Endothelial cell of umbilical vein (primary cell): ENCODE results near the gene SLC35F3. TPM values are rescaled to one million over a fixed set of nuclear protein-coding genes. Genes with fewer than 3 reads are reported as not detected.

Source experiments
- BruUV-seq: library from RNA; stranded (reverse); fragments of 400-500 nt; replicated peaks from 2 replicates; lab custom pipeline; 2021; lab: Mats Ljungman, UMichigan
- CTCF ChIA-PET: fragments of 300-600, 350-600 bp; sonication (Branson Sonifier 250); formaldehyde crosslinking; loops from one replicate; lab custom pipeline; 2021; ENCODE audit warnings: antibody characterized with exemption, inconsistent platforms; lab: Charles Lee
- POLR2A ChIA-PET: fragments of 300-600, 350-600 bp; sonication (Branson Sonifier 250); formaldehyde crosslinking; loops from one replicate; lab custom pipeline; 2021; ENCODE audit warnings: antibody characterized with exemption, inconsistent platforms; lab: Charles Lee
- DNase-seq: peaks from one replicate; pipeline ENCODE4 v3.0.0-alpha.2; 2011; ENCODE audit warnings: low read depth, low spot score
- FAIRE-seq: peaks from 2 replicates; lab custom pipeline; 2011; peaks lifted over from hg19 to GRCh38; lab: Jason Lieb, UNC
- H2AFZ ChIP-seq: 2 replicates; pipeline ENCODE4 v1.6.0; 2012; ENCODE audit warnings: low read depth, low read length, control low read depth, inconsistent platforms
- H3K27ac ChIP-seq: 2 replicates; pipeline ENCODE4 v1.5.1; 2011; ENCODE audit warnings: low read depth, mild to moderate bottlenecking, control low read depth, low read length, moderate library complexity; ENCODE audit not compliant: insufficient read depth
- H3K27me3 ChIP-seq, 2 experiments: 2 replicates each; pipeline versions ENCODE4 v1.6.0 to v1.6.1; 2011; ENCODE audit warnings: low read length in 2 of 2, mixed read lengths in 1 of 2; ENCODE audit not compliant: control insufficient read depth in 2 of 2, insufficient read depth in 2 of 2
- H3K36me3 ChIP-seq, 2 experiments: 2 replicates in 1 of 2; 3 replicates in 1 of 2; pipeline ENCODE4 v1.5.1; 2011; ENCODE audit warnings: low read length in 2 of 2, mild to moderate bottlenecking in 1 of 2, moderate library complexity in 1 of 2; ENCODE audit not compliant: control insufficient read depth in 2 of 2, insufficient read depth in 2 of 2; ENCODE audit errors: extremely low read depth in 1 of 2
- H3K4me1 ChIP-seq: 3 replicates; pipeline ENCODE4 v1.5.1; 2011; ENCODE audit warnings: mild to moderate bottlenecking, low read length; ENCODE audit not compliant: control insufficient read depth, insufficient read depth; ENCODE audit errors: extremely low read depth
- H3K4me2 ChIP-seq: 2 replicates; pipeline ENCODE4 v1.6.1; 2011; ENCODE audit warnings: low read length, control low read depth, mixed read lengths; ENCODE audit not compliant: insufficient read depth
- H3K4me3 ChIP-seq, 3 experiments: fragments of 200-600 bp in 1 of 3; sonication (generic), shearing (Covaris generic) in 1 of 3; replicated peaks in 1 of 3; 2 replicates each; pipeline ENCODE4 v1.5.1; 2011 to 2016; ENCODE audit warnings: control low read depth in 3 of 3, low read length in 3 of 3, mild to moderate bottlenecking in 2 of 3, inconsistent platforms in 1 of 3, low read depth in 1 of 3, moderate library complexity in 1 of 3; ENCODE audit not compliant: insufficient read depth in 1 of 3
- H3K79me2 ChIP-seq: 2 replicates; pipeline ENCODE4 v1.6.0; 2012; ENCODE audit warnings: low read length, inconsistent platforms; ENCODE audit not compliant: control insufficient read depth, insufficient read depth
- H3K9ac ChIP-seq: replicated peaks from 2 replicates; pipeline ENCODE3; 2011; ENCODE audit warnings: low read length, control low read depth; ENCODE audit not compliant: insufficient read depth; ENCODE audit errors: extremely low read depth
- H3K9me1 ChIP-seq: replicated peaks from 3 replicates; pipeline ENCODE4 v1.6.0; 2011; ENCODE audit warnings: mild to moderate bottlenecking, low read length; ENCODE audit not compliant: control insufficient read depth, insufficient read depth; ENCODE audit errors: extremely low read depth
- H3K9me3 ChIP-seq: replicated peaks from 2 replicates; pipeline ENCODE4 v1.5.1; 2012; ENCODE audit warnings: low read length, inconsistent platforms; ENCODE audit not compliant: control insufficient read depth, insufficient read depth
- H4K20me1 ChIP-seq: replicated peaks from 2 replicates; pipeline ENCODE3; 2011; ENCODE audit warnings: mild to moderate bottlenecking, low read length; ENCODE audit not compliant: control insufficient read depth, insufficient read depth; ENCODE audit errors: extremely low read depth
- CTCF ChIP-seq, 2 donors: IDR thresholded peaks; 1 replicate in 1 of 2; 2 replicates in 1 of 2; pipeline ENCODE4 v1.5.1; 2011; ENCODE audit warnings: low read length in 2 of 2, mild to moderate bottlenecking in 2 of 2, moderate library complexity in 2 of 2, control low read depth in 1 of 2, inconsistent platforms in 1 of 2, low read depth in 1 of 2; ENCODE audit not compliant: insufficient read depth in 1 of 2; ENCODE audit errors: extremely low read depth in 1 of 2
- EZH2 ChIP-seq: IDR thresholded peaks from 2 replicates; pipeline ENCODE4 v1.6.1; 2012; ENCODE audit warnings: borderline replicate concordance, low read depth, mild to moderate bottlenecking, moderate library complexity, low read length, inconsistent platforms; ENCODE audit not compliant: severe bottlenecking
- FOS ChIP-seq: IDR thresholded peaks from 2 replicates; pipeline ENCODE4 v1.6.1; 2011; ENCODE audit warnings: mild to moderate bottlenecking, low read length, moderate library complexity, borderline replicate concordance; ENCODE audit not compliant: insufficient read depth
- GATA2 ChIP-seq: IDR thresholded peaks from 2 replicates; pipeline ENCODE4 v1.7.0; 2011; ENCODE audit warnings: low read depth, mild to moderate bottlenecking, moderate library complexity, mixed read lengths, low read length; ENCODE audit not compliant: insufficient read length, insufficient read depth
- JUN ChIP-seq: IDR thresholded peaks from 2 replicates; pipeline ENCODE4 v1.6.1; 2011; ENCODE audit warnings: borderline replicate concordance, low read depth; ENCODE audit not compliant: insufficient read length, insufficient read depth
- MAX ChIP-seq: IDR thresholded peaks from 2 replicates; pipeline ENCODE4 v1.6.1; 2011; ENCODE audit not compliant: insufficient read depth, insufficient read length
- MYC ChIP-seq: IDR thresholded peaks from one replicate; pipeline ENCODE4 v1.6.1; 2011; ENCODE audit warnings: mild to moderate bottlenecking, low read depth, low read length
- POLR2A ChIP-seq: IDR thresholded peaks from 2 replicates; pipeline ENCODE4 v1.6.1; 2012; ENCODE audit warnings: low read depth, mild to moderate bottlenecking, control low read depth, low read length
- POLR2AphosphoS5 ChIP-seq: IDR thresholded peaks from 2 replicates; pipeline ENCODE4 v1.6.1; 2012; ENCODE audit warnings: low read depth, mild to moderate bottlenecking, control low read depth, low read length, moderate library complexity; ENCODE audit not compliant: insufficient read depth
- dilution Hi-C: fragments of 300-500 bp; cut with MboI; formaldehyde crosslinking; loops from one replicate; pipeline ENCODE4 v1.15.0; 2019; ENCODE audit warnings: low sequenced_read_pairs; ENCODE audit not compliant: extremely low pct_ligation_motif_present
- intact Hi-C: fragments of 100-400 bp; cut with micrococcal nuclease; formaldehyde crosslinking; loops from one replicate; pipeline ENCODE4 v1.10.0; 2022
- polyA plus RNA-seq, 4 experiments: library from polyadenylated mRNA; depleted of rRNA in 3 of 4; stranded (reverse) in 3 of 4; unstranded in 1 of 4; fragments of >200 nt; gene quantifications; 2 replicates each; pipeline versions ENCODE4 v1.2.1 to v1.2.3, GENCODE V29; 2011 to 2012; ENCODE audit warnings: missing spikeins in 1 of 4
- total RNA-seq: library from RNA; stranded (reverse); gene quantifications from 2 replicates; pipeline ENCODE4 v1.2.3, GENCODE V29; 2021

The SLC35F3 gene
- total and polyA plus RNA-seq, 2 donors (not counting 3 experiments of a cell fraction or from before 2014, with no cell fraction given): not detected

GRCh38 chr1:234309243-234309597, 404.7 kb downstream of the SLC35F3 start:
- H3K4me3 ChIP-seq: no peak overlapping the region
- no peaks in the 10 kb centered on the region for H4K20me1 ChIP-seq
- H3K36me3 ChIP-seq: no peaks in the 10 kb centered on the region
- intact Hi-C loops: no loop called here
- no peaks in the 10 kb centered on the region for H3K79me2 ChIP-seq
- peaks cover 0 to 3% of the 10 kb centered on the region in 2 experiments for H3K27me3 ChIP-seq
- H3K9ac ChIP-seq: no peak overlapping the region
- FAIRE-seq (no peak), DNase-seq (no peak)
- dilution Hi-C loops: no loop called here
- H2AFZ ChIP-seq: no peak overlapping the region
- no TSS peak for BruUV-seq
- no peak overlapping the region for H3K4me2 ChIP-seq
- H3K27ac ChIP-seq: no peak overlapping the region
- POLR2A ChIA-PET: no interaction called here
- CTCF ChIA-PET: interaction anchor here (0.7 to 7.0 kb wide), 24 partner anchors 9 to 1005 kb away, joined by 3 to 81 read pairs (median 6); partner anchors contain the start of gene COA6
- TF ChIP-seq MYC (no peak), FOS (no peak), POLR2AphosphoS5 (no peak), POLR2A (no peak), JUN (no peak), CTCF (IDR thresholded peaks at IDR 0.05; ENCODE audit: extremely low read depth in 1 of 2, insufficient read depth in 1 of 2, low read depth in 1 of 2, low read length in 2 of 2) (no peak), GATA2 (no peak), MAX (no peak), EZH2 (no peak)
- no peaks in the 10 kb centered on the region for H3K9me3 ChIP-seq
- no peaks in the 10 kb centered on the region for H3K4me1 ChIP-seq
- H3K9me1 ChIP-seq: no peaks in the 10 kb centered on the region
